Testis (tissue), 3 donors: ENCODE measurements around the gene GALNT5. TPM values are rescaled to one million over a fixed set of nuclear protein-coding genes. Genes with fewer than 3 reads are reported as not detected.

Source experiments
- DNase-seq: peaks from one replicate; pipeline ENCODE4 v3.0.0-alpha.2; 2019
- H3K27ac ChIP-seq, 2 donors: fragments of 200-600 bp; sonication (generic); one replicate each; pipeline ENCODE4 v1.5.1; 2019
- H3K27me3 ChIP-seq: fragments of 200-600 bp; sonication (generic); one replicate; pipeline ENCODE4 v1.5.1; 2019
- H3K36me3 ChIP-seq: fragments of 200-600 bp; sonication (generic); one replicate; pipeline ENCODE4 v1.5.1; 2017; ENCODE audit warnings: low read depth; ENCODE audit errors: missing control alignments
- H3K4me1 ChIP-seq: fragments of 200-600 bp; sonication (generic); one replicate; pipeline ENCODE4 v1.5.1; 2019
- H3K4me3 ChIP-seq, 2 donors: fragments of 200-600 bp; sonication (generic); one replicate each; pipeline ENCODE4 v1.5.1; 2017 to 2019
- H3K9me3 ChIP-seq: fragments of 200-600 bp; sonication (generic); one replicate; pipeline ENCODE4 v1.5.1; 2017
- CTCF ChIP-seq, 3 experiments: fragments of 450-650 bp in 2 of 3; fragments of 200-600 bp in 1 of 3; sonication (generic) in 1 of 3; IDR thresholded peaks; one replicate each; pipeline ENCODE4 v1.5.1; 2016 to 2019; ENCODE audit warnings: antibody characterized with exemption in 3 of 3, mild to moderate bottlenecking in 2 of 3, moderate library complexity in 1 of 3
- POLR2A ChIP-seq: fragments of 450-650 bp; IDR thresholded peaks from one replicate; pipeline ENCODE4 v1.6.1; 2017; ENCODE audit warnings: antibody characterized with exemption, mild to moderate bottlenecking, moderate library complexity
- WGBS, 2 donors: methylation state at CpG; one replicate each; pipeline ENCODE4 v1.1.5; 2018; 5-methylcytosine and 5-hydroxymethylcytosine counted together
- intact Hi-C: fragments of 100-400 bp; cut with DNase I; formaldehyde crosslinking; loops from one replicate; pipeline ENCODE4 v1.15.1; 2023; ENCODE audit warnings: low total_unique reads
- polyA plus RNA-seq: library from polyadenylated mRNA; stranded (reverse); fragments of 350-450 nt; fragmentation: Illumina TruSeq; extraction: RNeasy Lipid Tissue Mini Kit (QIAGEN cat#74804); gene quantifications from one replicate; pipeline ENCODE4 v1.2.3, GENCODE V29; 2014; ENCODE audit warnings: low read depth, low replicate concordance; ENCODE audit not compliant: insufficient read depth
- total RNA-seq, 2 donors: library from RNA; depleted of rRNA; stranded (reverse); fragments of >200 nt; gene quantifications; one replicate each; pipeline ENCODE4 v1.2.3, GENCODE V29; 2016

The GALNT5 gene
- total and polyA plus RNA-seq, 3 donors from 2014 or later: 0.06 to 0.45 (median 0.08) TPM

- no peak for TF ChIP-seq POLR2A
- no peak for TF ChIP-seq CTCF (IDR thresholded peaks at IDR 0.05)
- no peak overlapping the region for H3K27ac ChIP-seq
- H3K27me3 ChIP-seq: no peaks in the 10 kb centered on the region
- no peak for DNase-seq
- no peaks in the 10 kb centered on the region for H3K9me3 ChIP-seq
- intact Hi-C loops: no loop called here
- no peaks in the 10 kb centered on the region for H3K4me1 ChIP-seq
- no peaks in the 10 kb centered on the region for H3K36me3 ChIP-seq
- no peak overlapping the region for H3K4me3 ChIP-seq
Observed at GRCh38 chr2:157320409-157320808, 62.9 kb downstream of the GALNT5 start.

- Histone ChIP-seq H3K4me3 (no peak overlapping the region), H3K36me3 (no peaks in the 10 kb centered on the region), H3K9me3 (no peaks in the 10 kb centered on the region), H3K27me3 (no peaks in the 10 kb centered on the region), H3K4me1 (no peaks in the 10 kb centered on the region), H3K27ac (no peak overlapping the region)
- DNase-seq: no peak
- 82 to 92% methylated on average over 2 of the region's 2 CpGs for WGBS, 2 donors
- TF ChIP-seq CTCF (IDR thresholded peaks at IDR 0.05) (no peak), POLR2A (no peak)
- intact Hi-C loops: no loop called here
Observed at GRCh38 chr2:157321466-157321865, 64.0 kb downstream of the GALNT5 start.

- Histone ChIP-seq H3K27me3 (no peaks in the 10 kb centered on the region), H3K4me1 (no peaks in the 10 kb centered on the region), H3K9me3 (no peaks in the 10 kb centered on the region), H3K27ac (no peak overlapping the region), H3K4me3 (no peak overlapping the region), H3K36me3 (no peaks in the 10 kb centered on the region)
- no peak for DNase-seq
- no peak for TF ChIP-seq POLR2A
- TF ChIP-seq CTCF (IDR thresholded peaks at IDR 0.05): no peak
- 92 to 94% methylated on average over 4 of the region's 4 CpGs for WGBS, 2 donors
- intact Hi-C loops: no loop called here
Observed at GRCh38 chr2:157322432-157322831, 64.9 kb downstream of the GALNT5 start.

- DNase-seq: no peak
- H3K4me1 ChIP-seq: peaks cover 7% of the 10 kb centered on the region
- no peak overlapping the region for H3K27ac ChIP-seq
- no peaks in the 10 kb centered on the region for H3K36me3 ChIP-seq
- H3K27me3 ChIP-seq: no peaks in the 10 kb centered on the region
- no peak overlapping the region for H3K4me3 ChIP-seq
- TF ChIP-seq CTCF (IDR thresholded peaks at IDR 0.05) (no peak), POLR2A (no peak)
- 82 to 93% methylated on average over 2 of the region's 2 CpGs for WGBS, 2 donors
- intact Hi-C loops: no loop called here
- H3K9me3 ChIP-seq: no peaks in the 10 kb centered on the region
Observed at GRCh38 chr2:157324331-157324843, 66.9 kb downstream of the GALNT5 start.

GRCh38 chr2:157325786-157326185 lies 68.3 kb downstream of the GALNT5 start, which contains the start of gene ERMN:
Gene ERMN, minus strand, starts transcription at chr2:157325824. Its CDS starts 182 bp downstream, at chr2:157325642.
- Histone ChIP-seq H3K9me3 (no peaks in the 10 kb centered on the region), H3K4me3 (no peak within 1 kb of the TSS), H3K4me1 (peaks cover 7% of the 10 kb centered on the region), H3K27ac (no peak within 1 kb of the TSS), H3K36me3 (no peaks in the 10 kb centered on the region), H3K27me3 (no peaks in the 10 kb centered on the region)
- intact Hi-C loops: no loop called here
- TF ChIP-seq POLR2A (no peak), CTCF (IDR thresholded peaks at IDR 0.05) (no peak)
- no peak for DNase-seq
